ENCODE measurements around the gene ATG13.

DNA sequence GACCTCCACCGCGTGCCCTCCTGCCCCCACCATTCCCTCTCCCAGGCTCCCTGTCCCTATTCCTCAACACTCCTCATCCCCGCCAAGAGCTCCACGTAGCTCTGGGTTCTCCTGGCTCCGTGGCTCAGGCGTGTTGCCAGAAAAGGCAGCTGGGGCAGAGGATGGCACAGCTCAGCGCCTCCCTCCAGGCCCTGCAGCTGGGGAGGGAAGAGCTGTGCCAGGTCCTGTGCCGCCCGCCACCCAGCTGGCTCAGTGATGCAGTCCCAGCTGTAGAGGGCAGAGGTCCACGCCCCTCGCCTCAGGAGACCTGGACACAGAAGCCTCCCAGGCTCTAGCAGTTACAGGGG is 78.8 kb downstream of the ATG13 start:
- no peak for TF ChIP-seq YY1 (tag by site-specific recombination; IDR thresholded peaks at IDR 0.05)
- TF ChIP-seq, protein P1, sequence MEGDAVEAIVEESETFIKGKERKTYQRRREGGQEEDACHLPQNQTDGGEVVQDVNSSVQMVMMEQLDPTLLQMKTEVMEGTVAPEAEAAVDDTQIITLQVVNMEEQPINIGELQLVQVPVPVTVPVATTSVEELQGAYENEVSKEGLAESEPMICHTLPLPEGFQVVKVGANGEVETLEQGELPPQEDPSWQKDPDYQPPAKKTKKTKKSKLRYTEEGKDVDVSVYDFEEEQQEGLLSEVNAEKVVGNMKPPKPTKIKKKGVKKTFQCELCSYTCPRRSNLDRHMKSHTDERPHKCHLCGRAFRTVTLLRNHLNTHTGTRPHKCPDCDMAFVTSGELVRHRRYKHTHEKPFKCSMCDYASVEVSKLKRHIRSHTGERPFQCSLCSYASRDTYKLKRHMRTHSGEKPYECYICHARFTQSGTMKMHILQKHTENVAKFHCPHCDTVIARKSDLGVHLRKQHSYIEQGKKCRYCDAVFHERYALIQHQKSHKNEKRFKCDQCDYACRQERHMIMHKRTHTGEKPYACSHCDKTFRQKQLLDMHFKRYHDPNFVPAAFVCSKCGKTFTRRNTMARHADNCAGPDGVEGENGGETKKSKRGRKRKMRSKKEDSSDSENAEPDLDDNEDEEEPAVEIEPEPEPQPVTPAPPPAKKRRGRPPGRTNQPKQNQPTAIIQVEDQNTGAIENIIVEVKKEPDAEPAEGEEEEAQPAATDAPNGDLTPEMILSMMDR (tag by site-specific recombination; IDR thresholded peaks at IDR 0.05) = no peak
- no peak for TF ChIP-seq ZFHX2 (tag by site-specific recombination; conservative IDR thresholded peaks at IDR 0.05)
- TF ChIP-seq ZNF112 (tag by site-specific recombination; IDR thresholded peaks at IDR 0.05) = no peak
- TF ChIP-seq, protein P2, sequence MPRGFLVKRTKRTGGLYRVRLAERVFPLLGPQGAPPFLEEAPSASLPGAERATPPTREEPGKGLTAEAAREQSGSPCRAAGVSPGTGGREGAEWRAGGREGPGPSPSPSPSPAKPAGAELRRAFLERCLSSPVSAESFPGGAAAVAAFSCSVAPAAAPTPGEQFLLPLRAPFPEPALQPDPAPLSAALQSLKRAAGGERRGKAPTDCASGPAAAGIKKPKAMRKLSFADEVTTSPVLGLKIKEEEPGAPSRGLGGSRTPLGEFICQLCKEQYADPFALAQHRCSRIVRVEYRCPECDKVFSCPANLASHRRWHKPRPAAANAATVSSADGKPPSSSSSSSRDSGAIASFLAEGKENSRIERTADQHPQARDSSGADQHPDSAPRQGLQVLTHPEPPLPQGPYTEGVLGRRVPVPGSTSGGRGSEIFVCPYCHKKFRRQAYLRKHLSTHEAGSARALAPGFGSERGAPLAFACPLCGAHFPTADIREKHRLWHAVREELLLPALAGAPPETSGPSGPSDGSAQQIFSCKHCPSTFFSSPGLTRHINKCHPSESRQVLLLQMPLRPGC (tag by site-specific recombination; IDR thresholded peaks at IDR 0.05) = no peak
- TF ChIP-seq SP2 (tag by site-specific recombination; IDR thresholded peaks at IDR 0.05) = no peak
- no peak for TF ChIP-seq ZNF837 (tag by site-specific recombination; IDR thresholded peaks at IDR 0.05)
- TF ChIP-seq, protein P3, sequence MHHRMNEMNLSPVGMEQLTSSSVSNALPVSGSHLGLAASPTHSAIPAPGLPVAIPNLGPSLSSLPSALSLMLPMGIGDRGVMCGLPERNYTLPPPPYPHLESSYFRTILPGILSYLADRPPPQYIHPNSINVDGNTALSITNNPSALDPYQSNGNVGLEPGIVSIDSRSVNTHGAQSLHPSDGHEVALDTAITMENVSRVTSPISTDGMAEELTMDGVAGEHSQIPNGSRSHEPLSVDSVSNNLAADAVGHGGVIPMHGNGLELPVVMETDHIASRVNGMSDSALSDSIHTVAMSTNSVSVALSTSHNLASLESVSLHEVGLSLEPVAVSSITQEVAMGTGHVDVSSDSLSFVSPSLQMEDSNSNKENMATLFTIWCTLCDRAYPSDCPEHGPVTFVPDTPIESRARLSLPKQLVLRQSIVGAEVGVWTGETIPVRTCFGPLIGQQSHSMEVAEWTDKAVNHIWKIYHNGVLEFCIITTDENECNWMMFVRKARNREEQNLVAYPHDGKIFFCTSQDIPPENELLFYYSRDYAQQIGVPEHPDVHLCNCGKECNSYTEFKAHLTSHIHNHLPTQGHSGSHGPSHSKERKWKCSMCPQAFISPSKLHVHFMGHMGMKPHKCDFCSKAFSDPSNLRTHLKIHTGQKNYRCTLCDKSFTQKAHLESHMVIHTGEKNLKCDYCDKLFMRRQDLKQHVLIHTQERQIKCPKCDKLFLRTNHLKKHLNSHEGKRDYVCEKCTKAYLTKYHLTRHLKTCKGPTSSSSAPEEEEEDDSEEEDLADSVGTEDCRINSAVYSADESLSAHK (tag by site-specific recombination; IDR thresholded peaks at IDR 0.05) = no peak
- TF ChIP-seq, protein P4, sequence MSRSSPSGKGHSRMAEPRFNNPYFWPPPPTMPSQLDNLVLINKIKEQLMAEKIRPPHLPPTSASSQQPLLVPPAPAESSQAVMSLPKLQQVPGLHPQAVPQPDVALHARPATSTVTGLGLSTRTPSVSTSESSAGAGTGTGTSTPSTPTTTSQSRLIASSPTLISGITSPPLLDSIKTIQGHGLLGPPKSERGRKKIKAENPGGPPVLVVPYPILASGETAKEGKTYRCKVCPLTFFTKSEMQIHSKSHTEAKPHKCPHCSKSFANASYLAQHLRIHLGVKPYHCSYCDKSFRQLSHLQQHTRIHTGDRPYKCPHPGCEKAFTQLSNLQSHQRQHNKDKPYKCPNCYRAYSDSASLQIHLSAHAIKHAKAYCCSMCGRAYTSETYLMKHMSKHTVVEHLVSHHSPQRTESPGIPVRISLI (tag by site-specific recombination; IDR thresholded peaks at IDR 0.05) = no peak
- TF ChIP-seq ZNF707 (tag by site-specific recombination; IDR thresholded peaks at IDR 0.05) = no peak
- TF ChIP-seq ZNF510 (tag by site-specific recombination; IDR thresholded peaks at IDR 0.05; ENCODE audit: insufficient replicate concordance) = no peak
- TF ChIP-seq ZNF623 (tag by site-specific recombination; IDR thresholded peaks at IDR 0.05) = no peak

Data from HEK293 (cell line).